Stimulated activated CD8-positive, alpha-beta memory T cell treated with anti-CD3 and anti-CD28 coated beads, Interleukin-15, amount 100 ng/mL, for 1 hour (primary cell): Measurements from ENCODE around the gene CTNNA1.
A peak's percentile ranks its signal among the peaks of the same experiment; 100 is the strongest.
"Not testable (repeated sequence)": the region's sequence is repeated elsewhere in the genome, so short reads cannot be mapped to it uniquely, and the experiment has no call there.

ENCODE experiments used
- DNase-seq: peaks from one replicate; pipeline ENCODE4 v3.0.0-alpha.2; 2020; ENCODE audit warnings: low read depth

The CTNNA1 gene, protein sequence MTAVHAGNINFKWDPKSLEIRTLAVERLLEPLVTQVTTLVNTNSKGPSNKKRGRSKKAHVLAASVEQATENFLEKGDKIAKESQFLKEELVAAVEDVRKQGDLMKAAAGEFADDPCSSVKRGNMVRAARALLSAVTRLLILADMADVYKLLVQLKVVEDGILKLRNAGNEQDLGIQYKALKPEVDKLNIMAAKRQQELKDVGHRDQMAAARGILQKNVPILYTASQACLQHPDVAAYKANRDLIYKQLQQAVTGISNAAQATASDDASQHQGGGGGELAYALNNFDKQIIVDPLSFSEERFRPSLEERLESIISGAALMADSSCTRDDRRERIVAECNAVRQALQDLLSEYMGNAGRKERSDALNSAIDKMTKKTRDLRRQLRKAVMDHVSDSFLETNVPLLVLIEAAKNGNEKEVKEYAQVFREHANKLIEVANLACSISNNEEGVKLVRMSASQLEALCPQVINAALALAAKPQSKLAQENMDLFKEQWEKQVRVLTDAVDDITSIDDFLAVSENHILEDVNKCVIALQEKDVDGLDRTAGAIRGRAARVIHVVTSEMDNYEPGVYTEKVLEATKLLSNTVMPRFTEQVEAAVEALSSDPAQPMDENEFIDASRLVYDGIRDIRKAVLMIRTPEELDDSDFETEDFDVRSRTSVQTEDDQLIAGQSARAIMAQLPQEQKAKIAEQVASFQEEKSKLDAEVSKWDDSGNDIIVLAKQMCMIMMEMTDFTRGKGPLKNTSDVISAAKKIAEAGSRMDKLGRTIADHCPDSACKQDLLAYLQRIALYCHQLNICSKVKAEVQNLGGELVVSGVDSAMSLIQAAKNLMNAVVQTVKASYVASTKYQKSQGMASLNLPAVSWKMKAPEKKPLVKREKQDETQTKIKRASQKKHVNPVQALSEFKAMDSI

DNA sequence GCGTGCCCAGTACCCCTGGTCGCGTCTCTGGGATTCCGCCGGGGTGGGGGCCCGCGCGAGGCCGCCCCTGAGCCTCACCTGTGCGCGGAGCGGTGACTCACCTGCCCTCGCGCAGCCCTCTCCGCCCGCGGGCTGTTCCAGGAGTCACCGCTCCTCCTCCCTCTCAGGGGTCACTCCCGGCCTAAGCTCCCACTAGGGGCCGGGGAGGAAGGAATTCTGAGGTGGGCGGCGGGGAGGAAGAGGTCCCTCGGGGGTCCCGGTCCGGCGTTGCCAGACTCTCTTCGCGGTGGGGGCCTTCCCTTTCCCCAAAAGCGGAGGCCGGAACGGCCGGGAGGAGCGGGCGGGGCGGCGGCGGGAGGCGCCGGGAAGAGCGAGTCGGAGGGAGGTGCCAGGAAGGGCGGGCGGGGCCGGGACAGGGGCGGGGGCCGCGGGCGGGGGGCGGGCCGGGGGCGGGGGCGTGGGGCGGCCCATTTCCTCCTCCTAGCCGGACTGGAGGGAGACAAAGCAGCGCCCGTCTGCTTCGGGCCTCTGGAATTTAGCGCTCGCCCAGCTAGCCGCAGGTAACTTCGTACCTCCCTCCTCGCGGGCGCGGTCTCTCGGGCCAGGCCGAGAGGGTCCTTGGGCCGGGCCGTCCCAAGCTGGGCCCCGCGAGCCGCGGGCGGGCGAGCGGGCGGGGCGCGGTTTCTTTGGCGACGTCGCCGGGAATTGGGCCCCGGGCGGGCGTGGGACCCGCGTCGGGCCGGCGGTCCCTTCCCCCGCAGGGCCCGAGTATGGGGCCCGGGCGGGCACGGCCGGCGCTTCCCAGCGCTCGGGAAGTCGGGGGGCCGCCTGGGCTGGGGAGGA is at the start of gene CTNNA1:
Gene CTNNA1, plus strand, starts transcription at position 475 of the 843 bp plus-strand sequence. CDS start 28,500 bp downstream, outside the sequence.
- DNase-seq = peak; percentile 15

DNA sequence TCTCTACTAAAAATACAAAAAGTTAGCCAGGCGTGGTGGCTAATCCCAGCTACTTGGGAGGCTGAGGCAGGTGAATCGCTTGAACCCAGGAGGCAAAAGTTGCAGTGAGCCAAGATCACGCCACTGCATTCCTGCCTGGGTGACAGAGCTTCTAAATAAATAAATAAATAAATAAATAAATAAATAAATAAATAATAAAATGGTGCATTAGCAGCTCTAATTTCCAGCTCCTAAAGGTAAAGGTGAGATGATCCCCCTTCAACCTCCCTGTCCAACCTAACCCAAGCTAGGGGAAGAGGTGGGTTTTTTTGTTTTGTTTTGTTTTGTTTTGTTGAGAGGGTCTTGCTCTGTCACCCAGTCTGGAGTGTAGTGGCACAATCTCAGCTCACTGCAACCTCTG is 49.4 kb upstream of the CTNNA1 start:
- not testable (repeated sequence) for DNase-seq

DNA sequence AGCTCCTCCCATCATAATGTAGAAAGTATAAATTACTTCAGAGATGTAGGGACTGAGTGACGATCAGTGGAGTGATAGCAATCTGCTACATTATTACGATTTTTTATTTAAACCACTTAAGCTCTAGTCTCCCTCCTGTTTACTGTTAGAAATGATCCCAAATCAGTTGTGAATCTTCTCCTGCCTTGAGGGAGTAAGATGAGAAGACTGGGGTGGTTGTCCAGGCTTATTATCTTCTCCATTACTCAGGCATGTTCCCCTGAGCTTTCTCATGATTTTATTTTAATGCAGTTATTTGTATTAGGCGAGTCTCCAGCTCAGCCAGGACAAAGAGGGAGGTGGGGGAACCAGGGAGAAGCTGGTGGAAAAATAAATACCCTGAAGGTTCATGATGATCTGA is 48.2 kb upstream of the CTNNA1 start:
- no peak for DNase-seq

DNA sequence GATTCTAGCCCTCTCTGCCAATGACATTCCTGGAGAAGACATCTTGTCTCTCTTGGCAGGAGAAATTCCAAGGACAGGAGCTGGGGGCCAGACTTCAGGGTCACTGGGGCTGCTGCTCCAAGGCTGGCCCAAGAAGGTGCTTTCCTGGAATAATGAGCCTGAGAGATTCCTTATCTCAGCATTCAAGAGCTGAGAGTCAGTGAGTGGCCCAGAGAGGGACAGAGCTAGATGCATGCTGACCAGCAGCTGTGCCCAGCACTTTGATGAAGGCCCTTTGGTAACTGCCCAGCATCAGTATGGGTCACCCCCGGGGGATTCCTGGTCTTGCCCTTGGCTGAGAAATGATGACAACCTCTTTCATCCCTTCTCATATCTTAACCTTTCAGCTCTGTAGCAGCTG is 47.7 kb upstream of the CTNNA1 start:
- DNase-seq = no peak

DNA sequence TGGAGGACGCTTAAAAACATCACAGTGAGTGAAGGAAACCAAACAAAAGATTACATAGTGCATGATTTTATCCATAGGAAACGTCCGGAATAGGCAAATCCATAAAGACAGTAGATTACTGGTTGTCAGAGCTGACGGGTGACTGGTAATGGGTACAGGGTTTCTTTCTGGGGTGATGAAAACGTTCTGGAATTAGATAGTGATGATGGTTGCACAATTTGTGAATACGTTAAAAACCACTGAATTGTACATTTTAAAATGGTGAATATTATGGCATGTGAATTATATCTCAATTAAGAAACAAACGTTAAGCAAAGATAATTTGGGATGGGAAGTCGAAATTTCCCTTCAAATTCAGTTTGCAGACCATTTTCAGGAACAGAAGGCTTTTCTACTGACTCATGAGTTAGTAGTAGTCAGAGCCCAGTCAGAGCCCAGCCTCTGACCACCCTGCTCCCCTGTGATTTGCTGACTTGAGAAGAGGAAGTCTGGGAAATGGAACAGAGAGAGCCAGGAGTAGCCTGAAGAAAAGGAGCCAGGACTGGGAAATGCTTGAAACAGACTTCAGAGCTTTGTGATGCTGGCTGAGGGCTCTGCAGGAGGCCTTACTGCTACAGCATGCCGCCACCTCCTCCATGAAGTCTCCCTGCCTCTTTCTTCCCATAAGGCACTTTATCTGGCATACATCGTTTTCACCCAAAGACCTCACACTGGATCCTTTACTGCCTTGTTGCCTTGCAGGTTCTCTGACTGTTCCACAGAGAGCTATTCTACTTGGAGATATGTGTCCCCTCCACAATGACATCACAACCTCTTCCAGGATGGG is 46.4 kb upstream of the CTNNA1 start:
- DNase-seq = no peak

DNA sequence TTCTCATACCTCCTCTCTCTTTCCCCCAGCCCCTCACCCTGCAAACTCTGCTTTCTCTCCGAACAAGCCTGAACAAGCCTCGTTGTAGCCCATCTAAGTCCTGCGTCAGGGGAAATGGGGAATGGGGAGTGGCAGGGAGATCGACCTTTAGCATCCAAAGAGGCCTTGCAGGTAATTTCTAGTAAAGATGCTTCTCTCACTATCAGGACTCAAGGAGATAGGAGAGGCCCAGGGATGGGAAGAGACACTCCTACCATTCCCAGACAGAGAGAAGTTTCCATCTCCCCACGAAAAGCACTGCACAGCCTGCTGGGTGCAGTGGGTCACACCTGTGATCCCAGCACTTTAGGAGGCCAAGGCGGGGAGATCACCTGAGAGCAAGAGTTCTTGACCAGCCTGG is 44.4 kb upstream of the CTNNA1 start:
- DNase-seq = no peak

DNA sequence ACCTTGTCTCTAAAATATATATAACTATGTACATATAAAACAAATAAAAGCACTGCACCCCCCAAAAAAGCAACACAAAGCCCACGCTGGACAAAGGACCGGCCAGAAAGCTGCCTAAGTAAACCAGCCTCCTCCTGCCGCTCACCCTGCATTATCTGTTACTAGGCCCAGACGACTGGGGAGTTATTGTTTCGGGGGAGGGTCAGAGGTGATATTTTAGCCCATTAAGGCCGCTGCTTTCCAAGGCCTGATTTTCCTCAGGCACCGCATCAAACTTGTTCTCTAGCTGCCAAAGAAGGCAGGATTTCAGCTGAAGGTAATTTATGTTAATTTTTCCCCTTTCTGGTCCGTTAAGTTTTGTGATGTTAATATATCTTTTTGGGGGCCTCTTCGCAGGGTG is 44.0 kb upstream of the CTNNA1 start:
- DNase-seq = no peak

DNA sequence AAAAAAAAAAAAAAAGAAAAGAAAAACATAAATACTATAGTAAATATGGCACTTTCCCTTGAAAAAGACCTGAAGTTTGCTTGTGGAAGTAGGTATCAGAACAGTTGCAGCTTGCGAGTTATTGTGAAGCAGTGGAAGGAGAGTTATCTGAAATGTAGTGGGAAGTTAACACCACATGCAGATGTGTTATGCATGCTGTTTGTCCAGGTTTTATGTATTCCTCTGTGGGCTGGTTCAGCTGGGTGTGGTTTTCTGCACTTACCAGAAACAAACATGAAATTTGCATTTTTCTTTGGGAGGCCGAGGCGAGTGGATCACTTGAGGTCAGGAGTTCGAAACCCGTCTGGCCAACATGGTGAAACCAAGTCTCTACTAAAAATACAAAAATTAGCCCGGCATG is 42.1 kb upstream of the CTNNA1 start:
- no peak for DNase-seq

DNA sequence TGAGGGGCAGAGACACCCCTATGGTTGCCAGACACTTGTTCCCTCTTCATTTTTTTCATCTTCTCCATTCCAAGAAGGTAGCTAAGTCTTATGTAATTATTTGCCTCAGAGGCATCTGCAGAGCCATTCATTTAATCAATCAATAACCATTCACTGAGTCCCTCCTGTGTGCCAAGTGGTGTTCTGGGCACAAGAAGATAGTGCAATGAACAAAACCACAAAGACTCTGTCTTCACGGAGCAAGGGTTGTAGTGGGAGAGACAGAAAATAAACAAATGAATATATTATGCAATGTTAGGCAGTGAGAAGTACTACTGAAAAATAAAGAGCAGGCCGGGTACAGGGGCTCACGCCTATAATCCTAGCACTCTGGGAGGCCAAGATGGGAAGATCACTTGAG is 41.4 kb upstream of the CTNNA1 start:
- no peak for DNase-seq

DNA sequence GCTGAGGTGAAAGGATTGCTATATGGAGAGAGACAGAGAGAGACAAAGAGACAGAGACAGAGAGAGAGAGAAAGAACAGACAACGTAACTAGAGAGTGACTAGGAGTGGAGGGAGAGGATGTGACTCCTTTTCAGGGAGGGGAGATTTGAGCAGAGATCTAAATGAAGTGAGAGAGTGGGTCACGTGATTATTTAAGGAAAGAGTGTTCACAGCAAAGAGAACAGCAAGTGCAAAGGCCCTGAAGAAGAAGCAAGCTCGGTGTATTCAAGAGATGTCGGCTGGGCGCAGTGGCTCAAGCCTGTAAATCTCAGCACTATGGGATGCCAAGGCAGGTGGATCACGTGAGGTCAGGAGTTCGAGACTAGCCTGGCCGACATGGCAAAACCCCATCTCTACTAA is 40.9 kb upstream of the CTNNA1 start:
- no peak for DNase-seq

DNA sequence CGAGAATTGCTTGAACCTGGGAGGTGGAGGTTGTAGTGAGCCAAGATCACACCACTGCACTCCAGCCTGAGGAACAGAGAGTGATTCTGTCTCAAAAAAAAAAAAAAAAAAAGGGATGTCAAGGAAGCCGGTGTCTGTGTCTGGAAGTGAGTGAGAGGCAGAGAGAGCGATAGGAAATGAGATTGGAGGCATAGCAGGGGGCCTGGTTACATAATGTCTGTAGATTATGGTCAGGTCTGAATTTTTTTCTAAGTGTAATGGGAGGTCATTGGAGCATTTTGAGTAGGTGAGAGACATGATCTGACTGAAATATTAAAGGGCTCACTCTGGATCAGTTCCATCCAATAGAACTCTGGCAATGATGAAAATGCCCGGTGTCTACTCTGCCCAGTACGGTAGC is 40.4 kb upstream of the CTNNA1 start:
- DNase-seq = no peak

DNA sequence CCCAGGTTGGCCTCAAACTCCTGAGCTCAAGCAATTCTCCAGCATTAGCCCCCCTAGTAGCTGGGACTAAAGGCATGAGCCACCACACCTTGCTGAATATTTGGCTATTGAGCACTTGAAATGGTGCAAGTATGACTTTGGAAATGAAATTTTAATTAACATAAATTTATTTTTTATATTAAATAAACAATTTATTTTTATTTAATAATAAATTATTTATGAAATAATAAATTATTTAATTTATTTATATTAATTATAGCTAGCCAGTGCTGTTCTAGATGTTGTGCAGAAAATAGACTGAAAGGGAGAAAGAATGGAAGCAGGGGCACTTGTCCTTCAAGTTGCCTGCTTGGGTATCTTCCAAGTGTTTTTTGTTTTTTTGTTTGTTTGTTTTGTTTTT is 40.0 kb upstream of the CTNNA1 start:
- DNase-seq = no peak

DNA sequence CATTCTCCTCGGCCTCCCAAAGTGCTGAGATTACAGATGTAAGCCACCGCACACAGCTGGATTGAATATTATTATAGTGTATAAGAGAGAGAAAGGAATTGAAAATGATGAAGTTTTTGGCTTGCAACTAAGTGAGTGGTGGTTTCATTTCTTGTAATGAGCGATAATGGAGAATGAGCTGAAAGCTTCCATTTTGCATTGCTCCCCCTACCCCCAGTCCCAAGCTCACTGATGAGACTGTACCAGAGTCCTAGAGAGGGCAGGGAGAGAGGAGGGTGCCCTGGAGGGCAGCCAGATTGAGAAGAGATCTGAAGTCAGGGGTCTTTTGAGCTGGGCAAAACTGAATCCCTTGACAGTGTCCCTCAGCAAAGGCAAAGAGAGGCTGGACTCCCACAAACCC is 38.5 kb upstream of the CTNNA1 start:
- no peak for DNase-seq

DNA sequence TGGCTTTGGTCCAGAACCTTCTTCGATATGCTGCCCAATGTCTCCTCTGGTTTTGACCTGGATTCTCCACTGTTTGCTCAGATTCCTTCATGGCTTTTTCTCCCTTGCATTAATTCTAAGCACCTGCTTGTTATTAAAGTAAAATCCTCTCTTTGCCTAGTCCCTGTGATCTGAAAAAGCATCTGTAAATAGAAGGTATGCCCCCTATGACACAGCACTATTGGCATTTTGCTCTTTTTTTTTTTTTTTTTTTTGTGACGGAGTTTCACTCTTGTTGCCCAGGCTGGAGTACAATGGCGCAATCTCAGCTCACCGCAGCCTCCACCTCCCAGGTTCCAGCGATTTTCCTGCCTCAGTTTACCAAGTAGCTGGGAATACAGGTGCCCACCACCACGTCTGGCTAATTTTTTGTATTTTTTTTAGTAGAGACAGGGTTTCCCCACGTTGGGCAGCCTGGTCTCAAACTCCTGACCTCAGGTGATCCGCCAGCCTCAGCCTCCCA is 37.2 kb upstream of the CTNNA1 start:
- DNase-seq = not testable (repeated sequence)

DNA sequence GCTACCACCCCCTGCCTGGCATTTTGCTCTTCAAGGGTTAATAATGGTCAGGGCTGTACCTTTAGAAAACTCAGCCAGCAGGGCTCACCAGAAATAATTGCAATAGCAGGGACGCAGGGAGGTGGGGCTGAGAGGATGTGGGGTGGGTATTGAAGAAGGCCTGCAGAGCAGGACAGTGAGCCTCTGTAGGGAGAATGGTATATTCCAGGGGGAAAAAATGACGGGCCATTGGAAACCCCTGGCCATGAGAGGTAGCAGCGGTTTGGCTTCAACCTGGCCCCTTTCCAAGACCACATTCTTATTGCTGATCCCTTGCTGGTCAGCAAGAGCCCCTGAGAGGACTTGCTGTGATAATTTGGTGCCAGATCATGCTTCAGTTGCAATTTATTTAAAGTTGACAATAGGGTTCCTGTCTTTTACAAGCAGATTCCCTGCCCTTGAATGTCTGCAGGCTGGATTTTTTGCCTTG is 36.7 kb upstream of the CTNNA1 start:
- no peak for DNase-seq

DNA sequence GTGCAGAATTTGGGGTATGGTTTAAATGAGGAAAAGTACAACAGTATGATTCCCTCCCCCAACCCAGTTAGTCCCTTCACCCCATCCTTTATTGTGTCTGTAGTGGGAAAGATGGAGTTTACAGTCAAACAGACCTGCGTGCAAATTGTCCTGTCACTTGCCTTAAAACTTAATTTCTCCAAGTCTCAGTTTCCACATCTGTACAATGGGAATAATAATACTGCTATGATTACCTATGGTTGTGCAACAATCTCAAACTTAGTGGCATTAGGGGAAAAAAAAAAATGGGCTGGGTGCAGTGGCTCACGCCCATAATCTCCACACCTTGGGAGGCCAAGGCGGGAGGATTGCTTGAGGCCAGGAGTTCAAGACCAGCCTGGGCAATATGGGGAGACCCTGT is 35.8 kb upstream of the CTNNA1 start:
- no peak for DNase-seq

DNA sequence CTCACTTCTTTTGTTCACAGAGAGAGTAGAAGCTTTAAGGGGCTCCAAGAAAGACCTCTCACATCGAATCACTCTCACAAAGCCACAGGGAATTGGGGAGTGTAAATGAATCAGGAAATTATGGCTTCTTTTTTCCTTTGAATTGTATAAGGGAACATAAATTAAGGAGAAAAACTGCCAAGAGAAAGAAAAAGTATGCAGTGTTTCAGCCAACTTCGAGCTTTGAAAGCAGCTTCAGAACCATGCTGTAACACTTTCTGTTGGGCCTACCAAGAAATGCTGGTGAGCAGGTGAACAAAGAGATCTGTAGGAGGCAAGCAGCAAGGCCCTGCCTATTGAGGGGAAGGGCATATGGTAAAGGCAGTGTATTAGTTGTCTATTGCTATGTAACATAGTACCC is 33.4 kb upstream of the CTNNA1 start:
- no peak for DNase-seq

DNA sequence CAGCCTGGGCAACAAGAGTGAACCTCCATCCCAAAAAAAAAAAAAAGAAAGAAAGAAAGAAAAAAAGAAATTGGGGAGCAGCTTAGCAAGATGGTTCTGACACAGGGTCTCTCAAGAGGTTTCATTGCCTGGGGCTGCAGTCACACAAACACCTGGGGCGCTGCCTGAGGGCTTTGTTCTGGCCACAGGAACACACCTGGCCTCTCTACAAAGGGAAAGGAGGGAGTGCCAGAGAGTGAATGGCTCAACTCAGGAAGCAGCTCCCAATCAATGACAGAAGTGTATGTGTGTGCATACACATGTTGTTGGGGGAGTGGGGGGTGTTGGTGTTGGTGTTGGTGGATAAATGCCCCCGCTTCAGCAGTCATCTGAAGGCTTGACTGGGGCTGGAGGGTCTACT is 32.4 kb upstream of the CTNNA1 start:
- DNase-seq = no peak

DNA sequence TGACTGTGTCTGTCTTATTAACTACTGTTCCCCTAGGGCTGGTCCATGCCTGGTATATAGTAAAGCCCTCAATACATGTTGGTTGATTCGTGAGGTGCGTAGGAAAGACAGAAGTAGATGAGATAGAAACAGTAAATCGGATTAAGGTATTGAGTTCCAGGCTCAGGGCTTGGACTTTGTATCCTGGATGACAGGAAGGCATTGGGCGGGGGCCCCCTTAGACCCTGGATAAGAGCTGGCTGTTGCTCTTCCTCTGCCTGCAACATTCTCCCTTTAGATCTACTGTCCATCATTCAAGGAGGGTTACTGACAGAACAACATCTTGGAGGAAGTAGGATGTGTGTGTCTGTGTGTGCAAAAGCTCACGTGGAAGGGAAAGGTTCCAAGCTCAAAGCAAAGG is 31.2 kb upstream of the CTNNA1 start:
- no peak for DNase-seq

DNA sequence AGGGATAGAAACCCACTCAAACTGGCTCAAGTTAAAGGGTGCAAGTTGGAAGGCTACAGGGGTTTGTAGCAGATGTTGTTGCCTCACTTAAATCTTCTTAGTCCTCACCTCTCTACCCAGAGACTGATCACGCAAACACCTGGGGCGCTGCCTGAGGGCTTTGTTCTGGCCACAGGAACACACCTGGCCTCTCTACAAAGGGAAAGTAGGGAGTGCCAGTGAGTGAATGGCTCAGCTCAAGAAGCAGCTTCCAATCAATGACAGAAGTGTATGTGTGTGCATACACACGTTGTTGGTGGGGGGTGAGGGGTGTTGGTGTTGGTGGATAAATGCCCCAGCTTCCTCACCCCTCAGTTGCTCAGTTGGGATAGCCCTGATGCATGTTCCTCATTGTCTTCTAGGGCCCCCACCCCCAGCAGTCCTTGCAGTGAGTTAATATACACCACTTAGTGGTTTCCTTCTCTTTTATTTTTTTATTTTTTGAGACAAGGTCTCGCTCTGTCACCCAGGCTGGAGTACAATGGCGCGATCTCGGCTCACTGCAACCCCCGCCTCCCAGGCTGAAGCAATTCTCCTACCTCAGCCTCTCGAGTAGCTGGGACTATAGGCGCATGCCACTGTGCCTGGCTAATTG is 30.6 kb upstream of the CTNNA1 start:
- no peak for DNase-seq
